HG02588 (cell line): ENCODE data around the gene SEPTIN5.

Experiments
- ATAC-seq: cut with Tn5 transposase; IDR thresholded peaks from one replicate; pipeline ENCODE4 v1.9.1; 2021; ENCODE audit warnings: mild to moderate bottlenecking, moderate library complexity; ENCODE audit not compliant: unreplicated experiment

SEPTIN5 gene

DNA sequence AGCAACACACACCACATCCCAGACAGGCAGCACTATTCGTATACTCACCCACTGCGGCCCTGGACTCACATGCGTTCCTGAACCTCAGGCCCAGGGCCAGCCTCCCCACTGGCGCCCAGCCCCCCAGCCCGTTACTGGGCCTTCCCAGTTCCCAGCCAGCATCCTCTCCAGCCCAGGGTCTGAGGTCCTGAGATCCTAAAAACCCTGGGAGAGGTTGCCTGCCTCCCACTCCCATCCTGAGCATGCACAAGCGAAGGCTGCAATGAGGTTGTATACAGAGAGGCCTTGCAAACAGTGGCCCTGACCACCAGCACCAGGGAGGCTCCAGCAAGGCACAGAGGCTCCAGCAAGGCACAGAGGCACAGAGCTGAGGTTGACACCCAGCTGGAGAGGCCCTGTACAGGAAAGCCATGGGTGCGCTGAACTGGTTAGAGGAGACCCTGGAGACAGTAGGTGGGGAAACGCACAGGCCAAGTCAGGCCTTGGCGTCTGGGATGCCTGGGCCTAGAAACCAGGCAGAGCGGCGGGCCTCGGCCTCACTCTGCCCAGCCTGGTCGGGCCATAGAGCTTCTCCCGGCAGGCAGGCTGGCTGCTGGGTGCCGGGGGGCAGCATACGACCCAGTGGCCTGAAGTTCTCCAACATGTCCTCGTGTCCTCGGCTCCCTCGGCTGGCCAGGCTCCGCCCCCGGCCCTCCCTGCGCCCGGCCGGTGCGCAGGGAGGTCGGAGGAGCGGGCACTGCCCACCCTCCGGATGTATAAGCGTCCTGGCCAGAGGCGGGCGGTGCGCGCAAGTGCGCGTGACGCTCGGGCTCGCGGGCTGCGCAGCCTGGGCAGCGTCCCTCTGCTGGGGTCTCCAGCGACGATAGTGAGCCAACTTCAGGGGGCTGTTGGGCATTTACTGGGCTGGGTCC, 43.9 kb downstream of the SEPTIN5 start:
- no peak for ATAC-seq

DNA sequence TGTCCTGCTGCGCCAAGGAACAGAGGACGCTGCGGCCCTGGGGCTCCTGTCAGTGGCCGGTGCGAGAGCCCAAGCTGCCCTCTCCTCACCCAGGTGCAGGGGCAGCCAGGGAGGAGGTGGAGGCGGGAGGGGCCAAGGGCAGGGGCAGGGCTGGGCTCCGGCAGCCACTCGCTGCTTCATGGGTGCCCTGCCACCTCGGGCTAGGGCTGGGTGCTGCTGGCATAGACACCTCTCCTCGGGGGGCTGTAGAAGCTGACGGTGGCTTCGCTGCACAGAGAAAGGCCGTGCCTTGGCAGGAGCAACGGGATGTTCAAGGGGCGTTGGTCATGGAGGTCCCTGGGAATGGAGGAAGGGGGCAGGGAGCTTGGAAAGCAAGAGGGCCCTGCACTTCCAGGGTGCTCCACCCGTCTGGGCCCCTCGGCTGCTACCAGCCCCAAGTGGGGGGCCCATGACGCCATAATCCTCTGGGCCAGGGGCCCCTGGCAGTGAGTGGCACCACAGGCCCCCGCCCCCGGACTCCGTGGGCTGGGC, 44.7 kb downstream of the SEPTIN5 start:
- ATAC-seq, result no peak

DNA sequence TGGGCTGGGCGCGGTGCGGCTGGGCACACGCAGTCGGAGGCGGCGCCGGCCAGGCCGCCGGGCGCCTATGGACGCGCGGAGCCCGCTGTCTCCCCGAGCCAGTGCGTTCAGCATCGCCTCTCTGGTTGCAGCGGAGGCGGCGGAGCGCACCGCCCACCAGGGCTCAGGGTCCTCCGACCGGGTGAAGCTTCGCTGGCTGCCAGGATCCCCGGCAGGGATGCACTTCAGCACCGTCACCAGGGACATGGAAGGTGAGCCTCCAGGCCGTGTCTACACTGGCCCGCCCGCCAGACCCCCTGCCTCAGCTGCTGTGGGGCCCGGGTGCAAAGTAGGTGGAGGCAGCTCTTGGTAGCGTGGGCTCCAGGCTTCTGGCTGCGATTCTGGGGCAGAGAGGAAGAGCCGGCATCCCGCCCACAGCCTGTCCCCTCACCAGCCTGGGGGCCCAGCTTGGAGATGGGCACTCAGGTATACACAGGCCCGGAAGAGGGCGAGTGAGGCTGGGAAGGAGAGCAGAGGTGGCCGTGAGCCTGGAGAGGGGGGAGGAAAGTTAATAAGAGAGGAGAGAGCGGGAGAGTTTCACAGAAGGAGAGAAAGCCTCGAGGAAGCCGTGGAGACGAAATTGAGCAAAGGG, 45.2 kb downstream of the SEPTIN5 start:
- ATAC-seq, result no peak

DNA sequence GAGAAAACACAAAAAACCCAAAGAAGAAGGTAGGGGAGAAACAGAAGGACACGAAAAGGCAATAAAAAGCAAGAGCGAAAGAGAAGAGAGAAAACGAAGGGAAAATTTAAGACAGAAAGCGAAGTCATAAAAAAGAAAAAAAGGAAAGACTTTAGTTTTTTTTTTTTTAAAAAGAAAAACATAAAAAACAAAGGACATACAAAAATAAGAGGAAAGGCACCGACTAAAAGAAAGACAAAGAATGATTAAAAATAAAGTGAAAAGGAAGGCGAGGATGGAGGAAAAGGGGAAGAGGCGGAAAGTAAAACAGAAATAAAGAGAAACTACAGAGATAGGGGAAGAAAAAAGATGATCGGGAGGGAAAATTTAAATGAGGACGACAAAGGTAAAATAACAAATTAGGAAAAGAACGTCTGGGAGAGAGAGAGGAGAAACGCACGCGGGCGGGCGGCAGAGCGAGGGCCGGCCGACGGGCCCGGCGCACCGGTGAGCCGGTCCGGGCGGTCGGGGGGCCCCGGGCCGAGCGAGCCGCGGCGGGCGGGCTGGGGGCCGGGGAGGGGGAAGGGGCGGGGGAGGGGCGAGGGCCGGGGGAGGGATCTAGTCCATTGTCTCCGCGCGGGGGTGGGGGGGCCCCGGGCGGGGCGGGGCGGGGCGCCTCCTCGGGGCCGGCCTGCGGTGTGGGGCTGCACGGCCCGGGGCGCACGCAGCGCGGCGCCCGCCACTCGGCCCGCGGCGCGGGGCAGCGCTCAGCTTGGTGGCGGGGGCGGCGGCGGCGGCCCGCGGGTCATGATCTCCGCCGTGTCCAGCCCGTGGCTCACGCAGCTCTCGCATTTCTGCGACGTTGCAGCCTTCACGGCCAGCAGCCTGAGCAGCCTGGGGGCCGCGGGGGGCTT, 46.0 kb downstream of the SEPTIN5 start, which contains the start of gene TBX1:
TBX1 (plus strand) TSS at position 721 of the 893 bp plus-strand sequence; CDS start at position 787, 66 bp downstream.
- no peak for ATAC-seq

DNA sequence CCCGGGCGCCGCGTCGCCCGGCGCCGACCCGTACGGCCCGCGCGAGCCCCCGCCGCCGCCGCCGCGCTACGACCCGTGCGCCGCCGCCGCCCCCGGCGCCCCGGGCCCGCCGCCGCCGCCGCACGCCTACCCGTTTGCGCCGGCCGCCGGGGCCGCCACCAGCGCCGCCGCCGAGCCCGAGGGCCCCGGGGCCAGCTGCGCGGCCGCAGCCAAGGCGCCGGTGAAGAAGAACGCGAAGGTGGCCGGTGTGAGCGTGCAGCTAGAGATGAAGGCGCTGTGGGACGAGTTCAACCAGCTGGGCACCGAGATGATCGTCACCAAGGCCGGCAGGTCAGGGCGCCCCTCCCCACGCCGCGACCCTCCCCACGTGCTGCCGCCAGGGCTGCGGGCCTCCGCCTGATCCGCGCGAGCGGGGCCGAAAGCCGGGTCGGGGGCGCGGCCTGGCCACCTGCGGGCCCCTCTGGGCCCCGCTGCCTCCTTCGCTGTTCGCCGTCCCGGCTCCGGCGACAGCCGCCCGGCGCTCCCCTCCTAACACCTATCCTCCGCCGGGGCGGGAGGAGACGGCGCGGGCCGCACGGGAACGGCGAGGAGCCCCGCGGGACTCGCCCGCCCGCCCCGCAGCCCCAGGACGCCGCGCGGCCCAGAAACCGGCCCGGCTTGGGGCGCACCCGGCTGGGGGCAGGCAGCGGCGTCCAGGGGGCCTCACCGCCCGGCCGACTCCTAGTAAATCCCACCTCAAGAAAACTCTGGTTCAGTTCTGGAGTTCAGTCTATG, 46.8 kb downstream of the SEPTIN5 start:
- ATAC-seq, result no peak

DNA sequence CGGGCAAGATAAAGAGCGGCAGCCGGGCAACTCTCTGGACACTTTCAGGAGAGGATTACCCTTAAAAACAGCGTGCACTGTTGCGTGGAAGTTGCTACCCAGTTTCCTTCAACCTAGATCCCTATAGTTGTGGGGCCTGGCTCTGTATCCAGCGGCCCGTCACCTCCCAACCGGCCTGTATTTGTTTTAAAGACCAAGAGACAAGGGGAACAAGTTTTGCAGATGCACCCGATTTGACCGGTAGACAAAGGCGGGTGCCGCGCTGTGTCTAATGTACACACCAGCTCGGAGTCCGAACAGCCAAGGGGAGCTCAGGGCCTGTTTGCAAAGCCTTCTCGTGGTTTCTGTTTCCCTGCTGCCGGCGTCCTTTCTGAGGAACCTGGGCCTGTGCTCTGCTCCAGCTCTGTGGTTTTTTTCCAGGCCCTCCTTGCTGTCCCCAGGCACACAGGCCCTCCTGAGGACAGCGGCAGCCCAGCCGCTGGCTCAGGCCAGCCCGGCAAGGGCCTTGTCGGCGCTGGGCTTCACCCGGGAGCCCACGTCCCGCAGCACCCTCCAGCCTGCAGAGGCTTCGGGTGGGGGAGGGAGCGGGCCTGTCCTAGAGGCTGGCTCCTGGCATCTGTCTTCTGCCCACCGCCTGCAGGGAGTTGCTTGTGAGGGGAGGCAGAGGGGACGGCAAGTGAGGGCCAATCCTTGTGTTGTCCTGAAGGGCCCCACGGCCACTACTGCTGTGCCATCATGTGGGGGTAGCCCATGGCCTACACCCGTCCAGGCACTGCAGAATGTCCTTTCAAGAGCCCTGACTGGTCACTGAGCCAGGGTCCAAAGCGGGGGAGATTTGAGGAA, 47.6 kb downstream of the SEPTIN5 start:
- no peak for ATAC-seq

DNA sequence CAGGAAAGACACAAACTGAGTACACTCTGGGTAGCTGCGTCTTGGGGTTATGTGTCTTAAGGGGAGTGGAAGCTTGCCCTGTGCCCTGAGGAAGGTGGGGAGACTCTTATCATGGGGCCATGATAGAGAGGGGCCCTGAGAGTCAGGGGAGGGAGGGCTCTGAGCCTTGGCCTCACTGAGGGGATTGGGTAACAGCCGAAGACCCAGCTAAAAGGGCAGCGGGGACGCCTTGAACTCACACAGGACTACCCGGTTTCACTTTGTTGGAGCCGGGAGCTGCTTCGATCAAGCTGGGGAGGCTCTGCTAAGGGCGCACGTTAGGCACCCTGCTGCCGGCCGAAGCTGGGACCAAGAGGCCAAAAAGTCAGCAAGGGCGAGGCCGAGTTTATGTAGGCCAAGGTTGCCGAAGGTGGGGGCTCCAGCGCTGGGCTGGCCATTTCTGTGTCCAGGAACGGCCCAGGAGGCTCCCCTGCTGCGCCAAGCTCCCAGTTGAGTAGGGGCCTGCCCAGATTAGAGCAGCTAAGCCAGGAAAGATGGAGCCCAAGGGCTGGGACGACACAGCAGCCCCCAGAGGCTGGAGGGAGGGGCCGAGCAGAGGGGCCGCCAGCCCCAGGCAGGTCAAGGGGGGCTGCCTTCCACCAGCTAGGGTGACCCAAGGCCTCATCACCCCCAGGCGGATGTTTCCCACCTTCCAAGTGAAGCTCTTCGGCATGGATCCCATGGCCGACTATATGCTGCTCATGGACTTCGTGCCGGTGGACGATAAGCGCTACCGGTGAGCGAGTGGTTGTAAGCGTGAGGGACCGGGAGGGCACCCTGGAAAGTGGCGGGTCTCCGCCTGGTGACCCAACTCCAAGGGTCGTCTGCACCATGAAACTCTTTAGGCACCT, 48.5 kb downstream of the SEPTIN5 start:
- ATAC-seq, result no peak

DNA sequence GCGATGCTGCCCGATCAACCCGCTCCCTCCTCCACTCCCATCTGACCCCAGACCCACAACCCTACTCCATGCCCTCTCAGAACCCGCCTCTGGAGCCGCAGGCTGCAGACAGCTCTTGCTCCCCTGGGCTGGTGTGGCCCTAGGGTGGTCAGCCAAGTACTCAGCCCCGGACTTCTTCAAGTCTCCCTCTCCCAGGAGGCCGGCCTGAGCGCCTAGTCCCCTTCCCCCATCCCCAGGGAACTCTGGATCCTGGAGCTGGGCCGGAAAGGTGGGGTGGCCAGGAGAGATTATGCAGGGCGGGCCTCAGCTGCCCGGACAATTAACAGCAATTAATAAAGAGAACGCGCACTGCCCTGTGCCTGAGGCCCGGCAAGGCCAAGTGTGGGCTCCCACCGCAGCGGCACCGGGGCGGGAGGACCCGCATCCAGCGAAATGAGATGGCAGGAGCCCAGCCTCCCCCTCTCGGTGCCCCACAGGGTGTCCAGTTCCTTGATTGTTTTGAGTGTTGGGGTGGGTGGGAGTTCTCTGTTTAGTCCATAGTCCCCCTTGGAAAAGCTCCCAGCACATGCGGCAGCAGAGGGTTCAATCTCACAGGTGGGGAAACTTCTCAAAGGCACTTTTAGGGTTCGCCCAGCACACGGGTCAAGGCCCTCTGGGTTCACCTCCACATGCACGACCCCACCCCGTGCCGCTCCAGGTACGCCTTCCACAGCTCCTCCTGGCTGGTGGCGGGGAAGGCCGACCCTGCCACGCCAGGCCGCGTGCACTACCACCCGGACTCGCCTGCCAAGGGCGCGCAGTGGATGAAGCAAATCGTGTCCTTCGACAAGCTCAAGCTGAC, 49.4 kb downstream of the SEPTIN5 start:
- no peak for ATAC-seq

DNA sequence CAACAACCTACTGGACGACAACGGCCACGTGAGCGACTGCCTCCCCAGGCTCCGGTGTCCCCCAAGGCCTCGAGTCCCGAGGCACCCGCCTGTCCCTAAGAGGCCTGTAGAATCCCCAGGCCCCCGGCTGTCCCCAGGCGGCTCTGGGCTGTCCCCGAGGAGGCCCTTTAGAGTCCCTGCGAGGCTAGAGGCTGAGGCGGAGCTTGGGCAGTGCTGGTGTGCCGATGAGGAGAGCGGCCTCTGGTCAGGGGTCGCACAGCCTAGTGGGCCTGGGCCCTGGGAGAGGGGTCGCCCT, 49.9 kb downstream of the SEPTIN5 start:
- ATAC-seq, result no peak

DNA sequence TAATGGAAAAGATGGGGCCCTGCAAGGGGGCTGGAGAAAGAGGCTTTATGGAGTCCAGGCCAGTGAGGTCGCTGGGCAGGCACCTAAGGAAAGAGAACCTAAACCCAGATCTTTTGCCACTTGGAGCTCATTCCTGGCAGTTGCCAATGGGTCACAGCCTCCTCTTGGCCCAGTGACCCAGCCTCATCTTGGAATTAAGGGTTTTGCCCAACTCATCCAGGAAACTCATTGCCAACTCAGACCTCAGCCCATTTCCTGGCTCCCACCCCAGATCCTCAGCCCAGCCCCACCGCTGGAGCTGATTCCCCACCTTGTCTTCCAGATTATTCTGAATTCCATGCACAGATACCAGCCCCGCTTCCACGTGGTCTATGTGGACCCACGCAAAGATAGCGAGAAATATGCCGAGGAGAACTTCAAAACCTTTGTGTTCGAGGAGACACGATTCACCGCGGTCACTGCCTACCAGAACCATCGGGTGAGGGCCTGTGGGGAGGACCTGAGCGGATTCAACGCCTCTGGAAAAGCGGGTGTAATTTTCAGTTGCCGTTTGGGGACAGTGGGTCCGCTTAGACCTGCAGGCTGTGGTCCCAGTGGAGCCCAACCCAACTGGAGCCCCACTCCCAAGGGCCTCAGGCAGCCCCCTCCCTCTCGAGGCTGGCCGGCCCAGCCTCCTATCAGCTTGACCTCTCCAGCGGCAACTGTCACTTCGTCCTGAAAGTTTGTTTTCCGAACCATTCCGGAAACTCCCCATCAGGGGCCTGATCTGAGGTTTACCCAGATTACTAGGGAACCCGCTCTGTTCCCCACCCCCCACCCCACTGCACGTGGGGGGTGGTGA, 50.6 kb downstream of the SEPTIN5 start:
- ATAC-seq, result no peak

DNA sequence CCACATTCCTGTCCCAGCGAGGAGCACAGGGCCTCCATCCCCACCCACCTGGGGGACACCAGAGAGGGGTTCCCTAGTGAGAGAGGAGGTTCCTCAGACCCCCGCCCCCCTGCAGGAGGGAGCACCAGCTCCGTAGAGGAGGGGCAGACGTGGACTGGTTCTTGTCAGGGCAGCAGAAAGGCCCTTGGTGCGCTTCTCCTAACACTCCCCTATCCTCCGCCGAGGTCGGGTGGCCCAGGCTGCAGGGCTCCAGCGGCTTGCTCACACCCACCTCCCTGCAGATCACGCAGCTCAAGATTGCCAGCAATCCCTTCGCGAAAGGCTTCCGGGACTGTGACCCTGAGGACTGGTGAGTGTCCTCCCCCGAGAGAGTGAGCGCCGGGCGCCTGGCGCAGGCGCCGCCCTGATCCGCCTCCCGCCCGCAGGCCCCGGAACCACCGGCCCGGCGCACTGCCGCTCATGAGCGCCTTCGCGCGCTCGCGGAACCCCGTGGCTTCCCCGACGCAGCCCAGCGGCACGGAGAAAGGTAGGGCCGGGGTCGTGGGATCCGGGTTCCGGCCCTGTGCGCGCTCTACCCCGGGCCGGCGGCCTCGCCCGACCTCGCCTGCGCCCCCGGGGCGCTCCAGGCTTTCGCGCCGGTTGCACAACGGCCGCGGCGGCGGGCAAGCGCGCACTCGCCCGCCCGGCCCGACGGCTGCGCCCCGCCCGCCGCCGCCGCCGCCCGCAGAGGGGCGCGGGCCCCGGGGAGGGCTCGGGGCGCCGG, 51.4 kb downstream of the SEPTIN5 start:
- no peak for ATAC-seq

DNA sequence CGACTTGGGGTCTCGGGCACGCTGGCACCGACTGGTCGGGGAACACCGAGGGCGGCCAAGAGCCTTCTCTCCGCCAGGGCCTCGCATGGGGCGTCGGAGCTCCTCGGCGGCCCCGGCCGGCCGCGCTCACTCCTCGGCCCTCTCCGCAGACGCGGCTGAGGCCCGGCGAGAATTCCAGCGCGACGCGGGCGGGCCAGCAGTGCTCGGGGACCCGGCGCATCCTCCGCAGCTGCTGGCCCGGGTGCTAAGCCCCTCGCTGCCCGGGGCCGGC, 51.9 kb downstream of the SEPTIN5 start:
- ATAC-seq, result no peak

DNA sequence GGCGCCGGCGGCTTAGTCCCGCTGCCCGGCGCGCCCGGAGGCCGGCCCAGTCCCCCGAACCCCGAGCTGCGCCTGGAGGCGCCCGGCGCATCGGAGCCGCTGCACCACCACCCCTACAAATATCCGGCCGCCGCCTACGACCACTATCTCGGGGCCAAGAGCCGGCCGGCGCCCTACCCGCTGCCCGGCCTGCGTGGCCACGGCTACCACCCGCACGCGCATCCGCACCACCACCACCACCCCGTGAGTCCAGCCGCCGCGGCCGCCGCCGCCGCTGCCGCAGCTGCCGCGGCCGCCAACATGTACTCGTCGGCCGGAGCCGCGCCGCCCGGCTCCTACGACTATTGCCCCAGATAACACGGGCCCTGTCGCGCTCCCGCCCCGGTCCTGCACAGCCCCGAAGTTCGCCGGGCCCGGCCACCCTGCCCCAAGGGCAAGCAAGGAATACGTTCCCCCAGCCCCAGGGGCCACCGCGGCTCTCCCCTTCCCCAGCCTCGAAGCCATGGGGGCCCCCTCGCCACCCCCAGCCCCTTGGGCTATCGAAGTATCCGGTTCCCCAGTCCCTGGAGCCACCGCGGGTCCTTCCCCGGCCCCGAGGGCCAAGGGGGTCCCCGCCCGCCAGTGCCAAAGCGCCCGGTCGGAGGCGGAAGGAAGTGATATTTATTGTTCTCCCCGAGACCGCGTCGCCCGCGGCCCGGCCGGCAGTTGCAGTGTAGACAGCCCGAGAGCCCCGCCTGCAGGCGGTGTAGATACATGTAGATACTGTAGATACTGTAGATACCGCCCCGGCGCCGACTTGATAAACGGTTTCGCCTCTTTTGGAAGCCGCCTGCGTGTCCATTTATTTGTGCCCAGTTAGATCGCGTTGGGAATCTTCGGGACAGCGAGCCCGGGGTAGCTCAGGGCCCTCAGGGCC, 52.5 kb downstream of the SEPTIN5 start:
- no peak for ATAC-seq

DNA sequence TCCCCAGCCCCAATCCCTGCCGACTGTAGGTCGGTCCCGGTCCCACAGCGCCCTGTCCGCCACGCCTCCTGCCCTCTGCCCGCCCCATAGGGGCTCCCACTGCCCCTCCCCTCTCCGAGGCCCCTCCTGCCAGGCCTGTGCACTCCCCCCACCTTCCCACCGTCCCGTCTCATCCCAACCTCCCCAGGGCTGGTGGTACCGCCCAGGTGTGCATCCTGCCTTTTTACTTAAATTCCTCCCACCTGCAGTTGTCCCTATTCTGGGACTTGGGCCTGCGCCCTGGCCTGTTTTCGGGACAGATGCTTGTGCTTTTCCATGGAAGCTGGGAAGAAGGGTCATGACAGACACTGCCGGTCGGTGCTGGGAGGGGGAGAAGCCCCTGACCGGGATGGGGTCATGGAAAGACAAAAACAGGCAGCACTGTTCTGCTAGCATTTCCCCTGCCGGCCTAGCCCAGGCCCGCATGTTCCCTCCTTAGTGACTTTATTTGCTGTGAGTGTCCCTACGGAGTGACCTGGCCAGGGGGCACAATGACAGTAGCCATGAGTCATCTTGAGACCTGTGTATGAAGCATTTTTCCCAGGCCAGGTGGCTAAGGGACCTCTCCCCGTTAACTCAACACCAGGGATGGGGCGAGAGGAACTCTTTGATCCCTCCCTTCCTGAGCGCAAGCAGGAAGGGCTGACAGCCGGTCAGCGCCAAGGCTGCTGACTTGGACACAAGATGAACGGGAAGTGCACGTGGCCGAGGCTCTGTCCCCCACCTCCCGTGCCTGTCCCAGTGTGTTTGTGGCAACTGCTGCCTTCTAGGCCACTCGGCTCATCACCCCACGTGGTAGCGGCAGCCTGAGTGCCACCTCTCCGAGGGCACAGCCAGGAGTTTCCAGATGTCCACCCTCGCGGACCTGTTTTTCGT, 53.4 kb downstream of the SEPTIN5 start:
- no peak for ATAC-seq
